AG04449 (cell line): ENCODE data around the gene TAS1R1.

Experiments used
- CTCF ChIA-PET: fragments of 350-600 bp; formaldehyde crosslinking; extraction: SDS; loops from one replicate; lab custom pipeline; 2021; ENCODE audit warnings: antibody characterized with exemption; lab: Yijun Ruan, JAX
- POLR2A ChIA-PET: fragments of 400-600, 350-600 bp; formaldehyde crosslinking; extraction: SDS; loops from one replicate; lab custom pipeline; 2020; ENCODE audit warnings: antibody characterized with exemption, inconsistent platforms; lab: Yijun Ruan, JAX
- DNase-seq: peaks from one replicate; pipeline ENCODE4 v3.0.0-alpha.2; 2010; ENCODE audit warnings: low read depth, low spot score
- H3K4me3 ChIP-seq: 2 replicates; pipeline ENCODE4 v1.5.1; 2011; ENCODE audit warnings: low read depth, mild to moderate bottlenecking, control low read depth, low read length
- CTCF ChIP-seq: IDR thresholded peaks from one replicate; pipeline ENCODE4 v1.5.1; 2011; ENCODE audit warnings: mild to moderate bottlenecking, moderate library complexity, low read length, control low read depth, inconsistent platforms; ENCODE audit not compliant: insufficient read depth; ENCODE audit errors: missing control alignments

TAS1R1 gene

GRCh38 chr1:6508154-6508815 lies 46.8 kb upstream of the TAS1R1 start:
- no peak overlapping the region for H3K4me3 ChIP-seq
- TF ChIP-seq CTCF = no peak
- POLR2A ChIA-PET = no interaction called here
- CTCF ChIA-PET = interaction anchor here (0.9 to 2.1 kb wide), 3 partner anchors 15 to 24 kb away, joined by 3 to 17 read pairs (median 12); partner anchors contain the start of gene PLEKHG5
- DNase-seq = no peak

- TF ChIP-seq CTCF = no peak
- CTCF ChIA-PET = interaction anchor here (0.9 kb wide), 1 partner anchor 25 kb away, joined by 3 read pairs; no protein-coding TSS in a partner anchor
These were observed 46.3 kb upstream of the TAS1R1 start for GRCh38 chr1:6508816-6509189.

GRCh38 chr1:6509220-6509918 lies 45.7 kb upstream of the TAS1R1 start:
- CTCF ChIA-PET = interaction anchor here (0.9 kb wide), 1 partner anchor 26 kb away, joined by 3 read pairs; no protein-coding TSS in a partner anchor

More at GRCh38 chr1:6508816-6509189, 46.3 kb upstream of the TAS1R1 start:
- DNase-seq = no peak
- POLR2A ChIA-PET = no interaction called here
- no peak overlapping the region for H3K4me3 ChIP-seq

GRCh38 chr1:6509919-6510291 lies 45.2 kb upstream of the TAS1R1 start:
- DNase-seq = no peak
- no peak overlapping the region for H3K4me3 ChIP-seq
- no peak for TF ChIP-seq CTCF
- ChIA-PET POLR2A (no interaction called here), CTCF (no interaction called here)

More at GRCh38 chr1:6509220-6509918, 45.7 kb upstream of the TAS1R1 start:
- no peak overlapping the region for H3K4me3 ChIP-seq
- no peak for TF ChIP-seq CTCF
- DNase-seq = no peak
- POLR2A ChIA-PET = no interaction called here

- CTCF ChIA-PET = interaction anchor here (0.9 kb wide), 1 partner anchor 22 kb away, joined by 4 read pairs; no protein-coding TSS in a partner anchor
- DNase-seq = no peak
- no peak for TF ChIP-seq CTCF
- H3K4me3 ChIP-seq = no peak overlapping the region
- POLR2A ChIA-PET = no interaction called here
These were observed 44.6 kb upstream of the TAS1R1 start for GRCh38 chr1:6510493-6510892.

- no peak for DNase-seq
- CTCF ChIA-PET = interaction anchor here (0.9 kb wide), 1 partner anchor 23 kb away, joined by 4 read pairs; no protein-coding TSS in a partner anchor
- no peak overlapping the region for H3K4me3 ChIP-seq
- POLR2A ChIA-PET = no interaction called here
- TF ChIP-seq CTCF = no peak
These were observed 44.1 kb upstream of the TAS1R1 start for GRCh38 chr1:6511056-6511455.
